Activated CD4-positive, alpha-beta T cell treated with anti-CD3 and anti-CD28 coated beads for 36 hours (primary cell): ENCODE measurements around the gene CALB2. TPM values are rescaled to one million over a fixed set of nuclear protein-coding genes. Genes with fewer than 3 reads are reported as not detected.

Experiments
- ATAC-seq: fragments of 200-7000 bp; cut with Tn5 transposase; one replicate; pipeline ENCODE4 v1.10.0; 2021; ENCODE audit warnings: mild to moderate bottlenecking, moderate library complexity
- CTCF ChIA-PET: fragments of 350-600 bp; sonication (Branson Sonifier 250); formaldehyde crosslinking; loops from one replicate; lab custom pipeline; 2021; ENCODE audit warnings: antibody characterized with exemption; lab: Charles Lee
- POLR2A ChIA-PET: fragments of 350-600 bp; sonication (Branson Sonifier 250); formaldehyde crosslinking; loops from one replicate; lab custom pipeline; 2021; ENCODE audit warnings: antibody characterized with exemption, inconsistent platforms; lab: Charles Lee
- DNase-seq: peaks from one replicate; pipeline ENCODE4 v3.0.0-alpha.2; 2020
- H3K27ac Mint-ChIP-seq: one replicate; pipeline ENCODE4 v1.8.0; 2021; ENCODE audit warnings: mixed read lengths
- H3K27me3 Mint-ChIP-seq: one replicate; pipeline ENCODE4 v1.8.0; 2021; ENCODE audit warnings: mixed read lengths
- H3K36me3 Mint-ChIP-seq: one replicate; pipeline ENCODE4 v1.8.0; 2021; ENCODE audit warnings: low read depth, mixed read lengths
- H3K4me1 Mint-ChIP-seq: one replicate; pipeline ENCODE4 v1.8.0; 2021; ENCODE audit warnings: mixed read lengths
- H3K4me3 Mint-ChIP-seq: one replicate; pipeline ENCODE4 v1.8.0; 2021; ENCODE audit warnings: mild to moderate bottlenecking, moderate library complexity, mixed read lengths
- H3K9me3 Mint-ChIP-seq: one replicate; pipeline ENCODE4 v1.8.0; 2021; ENCODE audit warnings: low read depth, mixed read lengths
- intact Hi-C, 2 experiments: fragments of 100-400 bp; cut with DNase I in 1 of 2; cut with micrococcal nuclease in 1 of 2; formaldehyde crosslinking; loops; one replicate each; pipeline versions ENCODE4 v1.14.2 to v1.15.1; 2022 to 2024; cut with DNase I, micrococcal nuclease
- total RNA-seq, 2 experiments: library from RNA; stranded (reverse); gene quantifications; one replicate each; pipeline ENCODE4 v1.2.3, GENCODE V29; 2021

CALB2 gene
- total RNA-seq, 2 experiments from 2014 or later, result not detected

DNA sequence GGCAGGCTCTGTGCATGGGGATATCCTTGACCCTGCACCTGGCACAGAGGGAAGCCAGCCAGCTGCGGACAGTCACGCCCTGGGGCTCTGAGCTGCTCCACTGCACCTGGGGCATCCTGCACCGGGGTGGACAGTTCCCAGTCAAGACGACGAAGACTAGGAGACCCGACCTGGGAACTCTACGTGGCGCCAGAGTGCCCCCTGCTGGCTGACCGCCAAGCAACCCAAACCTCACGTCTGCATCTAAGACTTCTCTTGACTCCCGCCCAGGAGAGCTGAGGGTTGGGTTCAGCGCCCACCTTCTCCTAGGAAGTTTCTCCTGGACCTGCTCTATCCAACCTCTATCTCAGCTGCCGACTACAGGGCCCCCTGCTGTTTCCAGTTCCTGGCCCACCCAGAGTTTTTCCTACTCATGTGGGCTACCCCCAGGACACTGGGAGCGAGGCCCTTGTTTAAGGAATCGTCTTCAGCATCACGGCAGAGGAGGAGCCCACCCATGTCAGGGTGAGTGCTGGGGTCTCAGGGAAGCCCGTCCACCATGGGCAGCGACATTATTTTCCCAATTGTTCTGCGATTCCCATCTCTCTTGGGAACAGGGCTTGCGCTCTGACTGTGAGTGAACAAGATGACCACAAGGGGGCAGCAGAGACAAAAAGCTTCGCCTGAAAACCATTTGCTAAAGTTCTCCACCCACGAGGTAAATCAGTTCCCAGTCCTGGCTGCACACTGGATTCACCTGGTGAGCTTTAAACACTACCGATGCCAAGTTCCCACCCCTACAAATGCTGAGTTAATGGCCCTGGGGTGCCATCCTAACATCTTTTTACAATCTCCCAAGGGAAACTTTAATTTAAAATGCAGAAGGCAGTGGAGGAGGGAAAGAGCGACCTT, 54.0 kb downstream of the CALB2 start:
- Mint-ChIP-seq H3K4me3 (no peak overlapping the region), H3K9me3 (no peaks in the 10 kb centered on the region), H3K36me3 (no peaks in the 10 kb centered on the region), H3K27me3 (peaks cover 32% of the 10 kb centered on the region), H3K4me1 (no peaks in the 10 kb centered on the region), H3K27ac (no peak overlapping the region)
- peak; percentile 85 for ATAC-seq
- POLR2A ChIA-PET, result no interaction called here
- CTCF ChIA-PET, result interaction anchor here (0.6 to 4.8 kb wide), 28 partner anchors 9 to 1246 kb away, joined by 3 to 86 read pairs (median 4); partner anchors contain the start of gene CALB2
- DNase-seq, result peak; percentile 82
- intact Hi-C loops, result loop anchor here (1.0 to 5.0 kb wide), 5 partner anchors 87 to 198 kb away; no protein-coding TSS in a partner anchor

- ChIA-PET POLR2A (no interaction called here), CTCF (interaction anchor here (0.7 to 4.8 kb wide), 22 partner anchors 9 to 679 kb away, joined by 3 to 86 read pairs (median 4); partner anchors contain the start of gene CALB2)
- intact Hi-C loops, result loop anchor here (1.0 to 5.0 kb wide), 4 partner anchors 86 to 197 kb away; no protein-coding TSS in a partner anchor
- no peak for DNase-seq
- H3K27me3 Mint-ChIP-seq, result peaks cover 27% of the 10 kb centered on the region
- H3K9me3 Mint-ChIP-seq, result no peaks in the 10 kb centered on the region
- no peaks in the 10 kb centered on the region for H3K4me1 Mint-ChIP-seq
- H3K27ac Mint-ChIP-seq, result no peak overlapping the region
- ATAC-seq, result no peak
- no peaks in the 10 kb centered on the region for H3K36me3 Mint-ChIP-seq
- H3K4me3 Mint-ChIP-seq, result no peak overlapping the region
Observed at GRCh38 chr16:71413341-71413740, 54.8 kb downstream of the CALB2 start.

DNA sequence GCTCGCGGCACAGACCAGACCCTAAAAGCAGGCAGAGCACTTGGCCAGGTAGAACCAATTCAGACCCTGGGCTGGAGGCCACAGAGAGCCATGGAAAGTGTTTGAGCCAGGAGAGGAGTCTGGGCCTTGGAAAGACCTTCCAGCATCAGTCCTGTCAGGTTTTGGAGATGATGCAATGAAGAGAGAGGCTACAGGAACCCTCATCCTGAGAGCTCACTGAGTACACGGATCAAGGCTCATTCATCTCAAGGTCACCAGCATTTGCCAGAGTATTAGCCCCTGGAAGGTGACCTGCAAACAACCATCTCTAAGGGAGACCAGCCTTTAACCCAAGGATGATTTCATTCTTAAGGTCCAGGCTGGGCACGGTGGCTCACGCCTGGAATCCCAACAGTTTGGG, 55.5 kb downstream of the CALB2 start:
- POLR2A ChIA-PET, result no interaction called here
- H3K27me3 Mint-ChIP-seq, result peaks cover 27% of the 10 kb centered on the region
- H3K4me3 Mint-ChIP-seq, result no peak overlapping the region
- DNase-seq (no peak), ATAC-seq (no peak)
- no peak overlapping the region for H3K27ac Mint-ChIP-seq
- H3K9me3 Mint-ChIP-seq, result no peaks in the 10 kb centered on the region
- H3K36me3 Mint-ChIP-seq, result no peaks in the 10 kb centered on the region
- CTCF ChIA-PET, result interaction anchor here (0.6 to 4.8 kb wide), 6 partner anchors 24 to 754 kb away, joined by 3 to 86 read pairs (median 4); no protein-coding TSS in a partner anchor
- intact Hi-C loops, result loop anchor here in 1 of 2 experiments (5.0 kb wide), 1 partner anchor 123 kb away; no protein-coding TSS in a partner anchor
- no peaks in the 10 kb centered on the region for H3K4me1 Mint-ChIP-seq

GRCh38 chr16:71421911-71422310, 63.4 kb downstream of the CALB2 start:
- Mint-ChIP-seq H3K9me3 (no peaks in the 10 kb centered on the region), H3K4me1 (no peaks in the 10 kb centered on the region), H3K27ac (no peak overlapping the region), H3K36me3 (no peaks in the 10 kb centered on the region), H3K27me3 (peaks cover 32% of the 10 kb centered on the region), H3K4me3 (no peak overlapping the region)
- DNase-seq, result peak; percentile 66
- ChIA-PET POLR2A (no interaction called here), CTCF (interaction anchor here (0.7 to 1.2 kb wide), 7 partner anchors 9 to 189 kb away, joined by 3 to 5 read pairs (median 3); no protein-coding TSS in a partner anchor)
- ATAC-seq, result peak; percentile 62
- intact Hi-C loops, result no loop called here

GRCh38 chr16:71423016-71423415, 64.5 kb downstream of the CALB2 start:
- no peaks in the 10 kb centered on the region for H3K4me1 Mint-ChIP-seq
- ChIA-PET POLR2A (no interaction called here), CTCF (no interaction called here)

DNA sequence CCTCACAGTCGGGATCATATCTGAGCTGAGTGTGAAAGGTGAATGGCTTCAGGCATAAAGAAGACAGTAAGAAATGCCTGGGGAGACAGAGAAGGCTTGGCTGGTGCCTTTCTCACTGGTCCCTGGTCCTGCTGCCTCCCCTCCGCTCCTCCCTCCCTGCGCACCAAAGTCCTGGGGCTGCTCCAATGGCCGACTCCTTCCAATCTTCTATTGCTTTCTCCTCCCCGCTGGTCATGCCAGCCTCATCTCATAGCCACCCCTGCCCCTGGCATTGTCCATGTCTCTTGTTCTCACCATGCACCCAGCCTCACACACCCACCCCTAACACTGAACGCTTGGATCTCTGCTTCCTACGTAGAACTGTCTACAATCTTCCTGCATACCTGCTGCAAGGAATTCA, 65.3 kb downstream of the CALB2 start:
- no peaks in the 10 kb centered on the region for H3K4me1 Mint-ChIP-seq
- POLR2A ChIA-PET, result no interaction called here
- H3K4me3 Mint-ChIP-seq, result no peak overlapping the region
- intact Hi-C loops, result no loop called here
- ATAC-seq, result no peak
- no peaks in the 10 kb centered on the region for H3K9me3 Mint-ChIP-seq
- CTCF ChIA-PET, result no interaction called here
- H3K27ac Mint-ChIP-seq, result no peak overlapping the region
- no peaks in the 10 kb centered on the region for H3K36me3 Mint-ChIP-seq
- H3K27me3 Mint-ChIP-seq, result peaks cover 34% of the 10 kb centered on the region
- DNase-seq, result no peak

More at GRCh38 chr16:71423016-71423415, 64.5 kb downstream of the CALB2 start:
- no peak overlapping the region for H3K27ac Mint-ChIP-seq
- intact Hi-C loops, result no loop called here
- peaks cover 33% of the 10 kb centered on the region for H3K27me3 Mint-ChIP-seq
- ATAC-seq (no peak), DNase-seq (no peak)
- no peaks in the 10 kb centered on the region for H3K9me3 Mint-ChIP-seq
- H3K4me3 Mint-ChIP-seq, result no peak overlapping the region
- H3K36me3 Mint-ChIP-seq, result no peaks in the 10 kb centered on the region

DNA sequence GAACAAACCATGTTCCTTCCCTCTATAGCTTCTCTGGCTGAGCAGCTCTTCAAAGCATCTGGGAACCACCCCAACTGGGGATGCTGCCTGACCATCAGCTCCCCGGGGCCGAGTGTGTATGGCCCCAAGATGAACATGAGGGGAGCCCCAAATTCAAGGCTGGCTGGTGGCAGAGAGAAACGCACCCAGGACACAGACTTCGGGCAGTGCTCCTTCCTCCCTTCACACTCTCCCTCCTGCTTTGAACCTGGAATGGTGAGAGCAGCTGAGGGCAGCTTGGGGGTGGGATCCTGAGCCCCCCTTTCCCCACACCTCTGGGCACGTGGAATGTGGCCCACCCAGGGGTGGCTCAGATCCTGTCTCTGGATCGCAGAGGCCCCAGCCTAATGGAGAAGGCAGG, 66.1 kb downstream of the CALB2 start:
- ChIA-PET CTCF (interaction anchor here (1.7 kb wide), 1 partner anchor 12 kb away, joined by 7 read pairs; no protein-coding TSS in a partner anchor), POLR2A (no interaction called here)
- H3K27me3 Mint-ChIP-seq, result peaks cover 36% of the 10 kb centered on the region
- DNase-seq (no peak), ATAC-seq (no peak)
- no peaks in the 10 kb centered on the region for H3K4me1 Mint-ChIP-seq
- intact Hi-C loops, result no loop called here
- H3K27ac Mint-ChIP-seq, result no peak overlapping the region
- H3K9me3 Mint-ChIP-seq, result no peaks in the 10 kb centered on the region
- H3K4me3 Mint-ChIP-seq, result no peak overlapping the region
- H3K36me3 Mint-ChIP-seq, result no peaks in the 10 kb centered on the region

DNA sequence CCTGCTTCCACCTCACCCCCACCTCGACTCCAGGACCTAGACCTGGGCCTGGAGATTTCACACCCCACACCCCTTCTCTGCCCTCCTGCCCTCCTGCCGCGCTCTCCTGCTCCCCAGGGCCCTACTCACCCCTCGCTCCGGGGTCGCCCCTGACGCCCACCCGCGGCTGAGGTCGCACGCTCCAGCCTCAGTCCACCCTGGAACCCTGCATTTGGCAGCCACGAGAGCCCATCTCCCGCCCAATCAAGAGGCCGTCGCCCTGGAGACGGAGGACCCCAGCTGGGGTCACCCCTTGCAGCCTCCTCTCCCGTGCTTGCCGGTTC, 67.2 kb downstream of the CALB2 start:
- Mint-ChIP-seq H3K4me1 (no peaks in the 10 kb centered on the region), H3K27ac (no peak overlapping the region), H3K4me3 (no peak overlapping the region), H3K27me3 (peaks cover 37% of the 10 kb centered on the region), H3K36me3 (no peaks in the 10 kb centered on the region), H3K9me3 (no peaks in the 10 kb centered on the region)
- ATAC-seq (no peak), DNase-seq (no peak)
- intact Hi-C loops, result no loop called here
- POLR2A ChIA-PET, result no interaction called here
- CTCF ChIA-PET, result interaction anchor here (1.5 to 1.7 kb wide), 2 partner anchors 13 to 186 kb away, joined by 4 to 7 read pairs; no protein-coding TSS in a partner anchor

DNA sequence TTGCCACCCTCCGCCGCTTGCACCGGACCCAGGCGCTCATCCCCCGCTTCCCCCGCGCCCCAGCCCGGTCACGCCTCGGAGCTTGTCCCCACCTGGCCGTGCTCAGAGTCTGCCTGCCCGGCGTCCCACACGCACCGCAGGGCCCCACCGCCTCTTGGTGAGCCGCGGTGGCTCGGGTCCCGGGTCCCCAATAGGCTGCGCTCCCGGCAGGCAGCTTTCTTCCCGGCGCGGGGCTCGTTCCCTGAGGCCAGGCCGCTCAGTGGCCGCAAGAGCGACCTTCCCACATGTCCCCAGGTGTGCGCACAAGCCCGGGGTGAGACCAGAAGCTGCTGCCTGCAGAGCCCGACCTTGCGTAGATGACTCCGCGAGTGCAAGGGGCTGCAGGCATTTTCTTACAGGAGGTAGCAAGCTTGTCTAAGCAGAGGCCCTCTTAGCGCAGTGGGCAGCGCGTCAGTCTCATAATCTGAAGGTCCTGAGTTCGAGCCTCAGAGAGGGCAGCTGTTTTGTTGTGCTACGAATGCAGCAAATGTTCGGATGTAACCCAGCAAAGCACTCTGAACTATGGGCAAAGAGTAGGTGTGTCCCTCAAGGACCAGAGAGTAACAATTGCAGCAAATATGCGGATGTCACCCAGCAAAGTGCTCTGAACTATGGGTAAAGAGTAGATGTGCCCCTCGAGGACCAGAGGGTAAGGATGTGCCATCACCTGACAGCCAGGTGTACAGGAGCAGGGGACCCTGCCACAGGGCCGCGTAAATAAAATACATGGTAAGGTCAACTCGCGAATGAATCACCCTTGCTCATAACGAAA, 67.8 kb downstream of the CALB2 start:
- no peaks in the 10 kb centered on the region for H3K4me1 Mint-ChIP-seq
- ChIA-PET POLR2A (no interaction called here), CTCF (interaction anchor here (0.5 to 1.7 kb wide), 3 partner anchors 14 to 448 kb away, joined by 3 to 7 read pairs (median 4); no protein-coding TSS in a partner anchor)
- no peak overlapping the region for H3K27ac Mint-ChIP-seq
- H3K27me3 Mint-ChIP-seq, result peaks cover 39% of the 10 kb centered on the region
- no peaks in the 10 kb centered on the region for H3K9me3 Mint-ChIP-seq
- H3K36me3 Mint-ChIP-seq, result no peaks in the 10 kb centered on the region
- intact Hi-C loops, result no loop called here
- H3K4me3 Mint-ChIP-seq, result peak overlapping the region; percentile 30
- ATAC-seq (peak; percentile 86), DNase-seq (peak; percentile 66)

- H3K27ac Mint-ChIP-seq, result no peak overlapping the region
Observed at GRCh38 chr16:71426880-71427615, 68.5 kb downstream of the CALB2 start.

More at GRCh38 chr16:71426880-71427615, 68.5 kb downstream of the CALB2 start:
- H3K4me3 Mint-ChIP-seq, result no peak overlapping the region
- intact Hi-C loops, result no loop called here
- H3K36me3 Mint-ChIP-seq, result no peaks in the 10 kb centered on the region
- DNase-seq (no peak), ATAC-seq (no peak)
- H3K9me3 Mint-ChIP-seq, result no peaks in the 10 kb centered on the region
- H3K4me1 Mint-ChIP-seq, result no peaks in the 10 kb centered on the region
- peaks cover 39% of the 10 kb centered on the region for H3K27me3 Mint-ChIP-seq
- ChIA-PET POLR2A (no interaction called here), CTCF (interaction anchor here (0.5 to 3.1 kb wide), 4 partner anchors 15 to 447 kb away, joined by 3 to 13 read pairs (median 4); no protein-coding TSS in a partner anchor)
